Hepatocyte (in vitro differentiated cells): ENCODE measurements around the gene NOSTRIN. TPM values are rescaled to one million over a fixed set of nuclear protein-coding genes. Genes with fewer than 3 reads are reported as not detected.

Experiments used
- DNase-seq: peaks from one replicate; pipeline ENCODE4 v3.0.0-alpha.2; 2016; ENCODE audit warnings: low spot score
- H2AFZ ChIP-seq: fragments of 200-600 bp; sonication (generic); 2 replicates; pipeline ENCODE4 v1.6.0; 2016; ENCODE audit warnings: antibody characterized with exemption, mild to moderate bottlenecking
- H3K27ac ChIP-seq: fragments of 200-600 bp; sonication (generic); 2 replicates; pipeline ENCODE4 v1.5.1; 2016; ENCODE audit warnings: mild to moderate bottlenecking
- H3K27me3 ChIP-seq: fragments of 200-600 bp; sonication (generic); 2 replicates; pipeline ENCODE4 v1.6.1; 2016
- H3K36me3 ChIP-seq: fragments of 200-600 bp; sonication (generic); replicated peaks from 2 replicates; pipeline ENCODE4 v1.5.1; 2016; ENCODE audit warnings: low read depth; ENCODE audit not compliant: insufficient read depth
- H3K4me1 ChIP-seq: fragments of 200-600 bp; sonication (generic); 2 replicates; pipeline ENCODE4 v1.5.1; 2016; ENCODE audit warnings: mild to moderate bottlenecking, moderate library complexity; ENCODE audit not compliant: insufficient read depth
- H3K4me2 ChIP-seq: fragments of 200-600 bp; sonication (generic); 2 replicates; pipeline ENCODE4 v1.6.0; 2016
- H3K4me3 ChIP-seq: fragments of 200-600 bp; sonication (generic); 2 replicates; pipeline ENCODE4 v1.5.1; 2016; ENCODE audit warnings: mild to moderate bottlenecking
- H3K79me2 ChIP-seq: fragments of 200-600 bp; sonication (generic); 2 replicates; pipeline ENCODE4 v1.6.0; 2017; ENCODE audit warnings: mild to moderate bottlenecking
- H3K9me2 ChIP-seq: fragments of 200-600 bp; sonication (generic); replicated peaks from 2 replicates; pipeline ENCODE4 v1.6.0; 2017; ENCODE audit warnings: mild to moderate bottlenecking; ENCODE audit not compliant: insufficient read depth
- H3K9me3 ChIP-seq: fragments of 200-600 bp; sonication (generic); 2 replicates; pipeline ENCODE4 v1.5.1; 2016; ENCODE audit warnings: low read depth, mild to moderate bottlenecking
- H4K20me1 ChIP-seq: fragments of 200-600 bp; sonication (generic); 2 replicates; pipeline ENCODE4 v1.6.0; 2016; ENCODE audit warnings: mild to moderate bottlenecking; ENCODE audit not compliant: insufficient read depth, poor library complexity, severe bottlenecking
- EZH2 ChIP-seq: fragments of 200-600 bp; sonication (generic); IDR thresholded peaks from 2 replicates; pipeline ENCODE4 v1.6.1; 2016; ENCODE audit warnings: antibody characterized with exemption, mild to moderate bottlenecking, borderline replicate concordance
- EZH2phosphoT487 ChIP-seq: fragments of 200-600 bp; sonication (generic); IDR thresholded peaks from one replicate; pipeline ENCODE4 v1.6.1; 2018; ENCODE audit warnings: antibody characterized with exemption, mild to moderate bottlenecking, low read depth, moderate library complexity; ENCODE audit not compliant: unreplicated experiment, severe bottlenecking
- WGBS: methylation state at CpG from one replicate; pipeline ENCODE4 v1.1.6; 2016; ENCODE audit warnings: low lambda C conversion rate; ENCODE audit errors: missing lambda C conversion rate; 5-methylcytosine and 5-hydroxymethylcytosine counted together
- polyA plus RNA-seq: library from polyadenylated mRNA; unstranded; fragments of >200 nt; fragmentation: Nextera tagmentation; extraction: Ambion mirVana; gene quantifications from 2 replicates; pipeline ENCODE4 v1.2.1, GENCODE V29; 2016
- total RNA-seq: library from RNA; depleted of rRNA; stranded (reverse); fragments of >200 nt; gene quantifications from 2 replicates; pipeline ENCODE4 v1.2.3, GENCODE V29; 2014
- TF ChIP-seq, protein P1 (sequence below): fragments of 200-600 bp; sonication (generic); IDR thresholded peaks from 2 replicates; pipeline ENCODE4 v1.5.1; 2016; ENCODE audit warnings: antibody characterized with exemption, mild to moderate bottlenecking; ENCODE audit not compliant: poor library complexity

Gene NOSTRIN
- total and polyA plus RNA-seq, 2 experiments from 2014 or later = 10.1 to 10.7 TPM

DNA sequence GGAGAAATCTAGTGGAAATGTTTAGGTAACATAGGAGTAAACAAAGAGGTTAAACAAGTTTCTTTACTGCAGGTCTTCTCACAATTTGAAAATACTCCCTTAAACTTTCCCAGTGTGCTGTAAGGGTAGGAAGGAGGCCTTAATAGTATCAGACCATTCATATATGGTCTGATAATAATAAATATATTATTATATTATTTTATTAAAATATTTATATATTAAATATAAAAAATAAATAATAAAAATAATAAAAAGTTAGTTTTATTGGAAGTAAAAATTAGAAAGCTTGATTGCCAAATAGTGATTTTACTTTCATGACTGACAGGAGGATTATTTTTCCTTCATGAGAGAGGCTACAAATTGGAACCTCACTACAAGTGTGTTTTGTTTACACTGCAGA lies 7.1 kb downstream of the NOSTRIN start:
- Histone ChIP-seq H2AFZ (no peak overlapping the region), H3K9me2 (no peaks in the 10 kb centered on the region), H3K27me3 (no peaks in the 10 kb centered on the region), H3K27ac (no peak overlapping the region), H3K36me3 (no peaks in the 10 kb centered on the region), H4K20me1 (no peaks in the 10 kb centered on the region), H3K79me2 (peaks cover 2% of the 10 kb centered on the region), H3K4me3 (no peak overlapping the region), H3K9me3 (no peaks in the 10 kb centered on the region), H3K4me1 (peaks cover 7% of the 10 kb centered on the region), H3K4me2 (no peak overlapping the region)
- TF ChIP-seq EZH2phosphoT487 (no peak), EZH2 (no peak)
- TF ChIP-seq, protein P1, sequence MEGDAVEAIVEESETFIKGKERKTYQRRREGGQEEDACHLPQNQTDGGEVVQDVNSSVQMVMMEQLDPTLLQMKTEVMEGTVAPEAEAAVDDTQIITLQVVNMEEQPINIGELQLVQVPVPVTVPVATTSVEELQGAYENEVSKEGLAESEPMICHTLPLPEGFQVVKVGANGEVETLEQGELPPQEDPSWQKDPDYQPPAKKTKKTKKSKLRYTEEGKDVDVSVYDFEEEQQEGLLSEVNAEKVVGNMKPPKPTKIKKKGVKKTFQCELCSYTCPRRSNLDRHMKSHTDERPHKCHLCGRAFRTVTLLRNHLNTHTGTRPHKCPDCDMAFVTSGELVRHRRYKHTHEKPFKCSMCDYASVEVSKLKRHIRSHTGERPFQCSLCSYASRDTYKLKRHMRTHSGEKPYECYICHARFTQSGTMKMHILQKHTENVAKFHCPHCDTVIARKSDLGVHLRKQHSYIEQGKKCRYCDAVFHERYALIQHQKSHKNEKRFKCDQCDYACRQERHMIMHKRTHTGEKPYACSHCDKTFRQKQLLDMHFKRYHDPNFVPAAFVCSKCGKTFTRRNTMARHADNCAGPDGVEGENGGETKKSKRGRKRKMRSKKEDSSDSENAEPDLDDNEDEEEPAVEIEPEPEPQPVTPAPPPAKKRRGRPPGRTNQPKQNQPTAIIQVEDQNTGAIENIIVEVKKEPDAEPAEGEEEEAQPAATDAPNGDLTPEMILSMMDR = no peak
- DNase-seq = no peak

DNA sequence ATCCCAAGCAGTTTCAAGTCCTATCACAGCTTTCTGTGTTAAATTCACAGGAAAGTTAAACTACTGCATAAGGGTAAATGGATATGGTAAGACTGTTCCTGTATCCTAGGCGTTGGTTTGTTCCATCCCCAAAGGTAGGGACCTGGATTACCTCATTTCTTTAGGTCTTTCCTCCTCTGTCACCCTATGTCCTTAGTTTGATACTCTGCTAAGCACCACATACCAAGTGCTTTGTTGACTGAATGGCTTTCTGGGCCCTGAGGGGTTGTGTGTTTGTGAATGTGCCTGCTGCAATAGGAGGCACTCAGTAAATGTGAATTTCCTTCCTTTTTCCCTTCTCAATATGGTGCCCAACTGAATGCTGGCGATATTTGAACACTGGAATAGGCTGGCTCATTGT lies 7.8 kb downstream of the NOSTRIN start:
- Histone ChIP-seq H3K4me1 (peaks cover 7% of the 10 kb centered on the region), H3K36me3 (no peaks in the 10 kb centered on the region), H3K4me3 (no peak overlapping the region), H3K4me2 (no peak overlapping the region), H3K9me3 (no peaks in the 10 kb centered on the region), H3K9me2 (no peaks in the 10 kb centered on the region), H3K27ac (no peak overlapping the region), H4K20me1 (no peaks in the 10 kb centered on the region), H3K27me3 (no peaks in the 10 kb centered on the region), H3K79me2 (no peaks in the 10 kb centered on the region), H2AFZ (no peak overlapping the region)
- TF ChIP-seq EZH2 = no peak
- no peak for TF ChIP-seq EZH2phosphoT487
- TF ChIP-seq, protein P1 = no peak
- WGBS = 90% methylated on average over 2 of the region's 2 CpGs
- no peak for DNase-seq

DNA sequence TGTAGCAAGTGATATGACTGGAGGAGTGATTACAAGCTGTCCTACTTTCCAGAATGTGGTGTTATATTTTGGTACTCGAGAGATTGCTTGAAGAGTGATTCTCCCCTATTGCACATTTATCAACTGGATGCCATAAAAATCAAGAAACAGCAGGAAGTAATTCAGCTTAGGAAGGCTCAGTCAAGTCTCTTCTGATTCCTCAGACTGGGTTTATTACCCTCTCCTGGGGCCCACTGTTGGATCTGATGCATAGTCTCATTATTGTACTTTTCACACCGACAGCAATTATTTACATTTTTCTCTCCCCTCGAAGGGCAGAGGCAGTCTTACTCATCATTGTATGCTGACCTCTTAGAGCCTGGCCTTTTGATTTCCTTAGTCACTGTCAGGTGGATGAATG lies 9.3 kb downstream of the NOSTRIN start:
- no peaks in the 10 kb centered on the region for H3K9me3 ChIP-seq
- peak; percentile 50 for DNase-seq
- H3K4me3 ChIP-seq = no peak overlapping the region
- H3K79me2 ChIP-seq = no peaks in the 10 kb centered on the region
- TF ChIP-seq, protein P1 = no peak
- no peak for TF ChIP-seq EZH2
- no peak for TF ChIP-seq EZH2phosphoT487
- no peaks in the 10 kb centered on the region for H4K20me1 ChIP-seq
- no peak overlapping the region for H2AFZ ChIP-seq
- no peaks in the 10 kb centered on the region for H3K9me2 ChIP-seq
- H3K36me3 ChIP-seq = no peaks in the 10 kb centered on the region
- H3K27ac ChIP-seq = peak overlapping the region; percentile 77
- WGBS = 55% methylated on average over 3 of the region's 3 CpGs
- H3K27me3 ChIP-seq = no peaks in the 10 kb centered on the region
- no peak overlapping the region for H3K4me2 ChIP-seq
- peaks cover 7% of the 10 kb centered on the region for H3K4me1 ChIP-seq

DNA sequence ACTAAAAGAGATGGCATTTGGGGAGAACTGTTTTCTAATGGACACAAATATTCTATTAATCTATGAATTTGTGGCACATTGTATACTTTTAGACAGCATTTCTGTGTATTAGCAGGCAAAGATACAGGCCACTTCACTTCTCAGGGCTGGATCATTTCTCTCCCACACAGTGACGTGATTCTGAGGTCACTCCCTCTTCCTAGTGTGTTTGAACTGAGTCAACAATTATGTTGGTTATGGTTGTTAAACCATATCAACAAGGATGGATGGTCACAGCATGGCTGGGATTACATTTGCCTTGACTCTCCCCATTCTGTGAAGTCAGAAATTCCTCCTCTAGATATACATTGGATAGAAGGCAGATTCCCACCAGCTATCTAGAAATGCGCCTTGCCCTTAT lies 11.6 kb downstream of the NOSTRIN start:
- no peak overlapping the region for H2AFZ ChIP-seq
- H4K20me1 ChIP-seq = no peaks in the 10 kb centered on the region
- peaks cover 7% of the 10 kb centered on the region for H3K4me1 ChIP-seq
- H3K4me3 ChIP-seq = no peak overlapping the region
- DNase-seq = no peak
- H3K27ac ChIP-seq = no peak overlapping the region
- no peaks in the 10 kb centered on the region for H3K36me3 ChIP-seq
- no peaks in the 10 kb centered on the region for H3K27me3 ChIP-seq
- H3K9me3 ChIP-seq = no peaks in the 10 kb centered on the region
- no peaks in the 10 kb centered on the region for H3K79me2 ChIP-seq
- H3K9me2 ChIP-seq = no peaks in the 10 kb centered on the region
- no peak overlapping the region for H3K4me2 ChIP-seq
- 94% methylated on average over 2 of the region's 2 CpGs for WGBS
- TF ChIP-seq EZH2phosphoT487 (no peak), EZH2 (no peak)
- TF ChIP-seq, protein P1 = no peak
